ENCODE results near the gene MAG.
A peak's percentile ranks its signal among the peaks of the same experiment; 100 is the strongest.

The MAG gene

DNA sequence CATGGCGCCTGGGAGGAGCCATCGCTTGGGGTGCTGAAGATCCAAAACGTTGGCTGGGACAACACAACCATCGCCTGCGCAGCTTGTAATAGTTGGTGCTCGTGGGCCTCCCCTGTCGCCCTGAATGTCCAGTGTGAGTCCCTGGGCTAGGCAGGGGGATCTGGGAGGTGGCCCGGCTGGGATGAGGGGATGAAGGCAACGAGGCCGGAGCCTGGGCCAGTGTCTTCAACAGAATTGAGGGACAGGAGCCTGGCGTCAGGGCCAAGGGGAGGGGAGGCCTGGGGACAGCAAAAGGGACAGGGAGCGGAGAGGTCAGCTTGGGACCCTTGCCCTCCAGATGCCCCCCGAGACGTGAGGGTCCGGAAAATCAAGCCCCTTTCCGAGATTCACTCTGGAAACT, 49.0 kb downstream of the MAG start:
- FAIRE-seq: no peak
- no peak for DNase-seq (ENCODE audit: low spot score)

DNA sequence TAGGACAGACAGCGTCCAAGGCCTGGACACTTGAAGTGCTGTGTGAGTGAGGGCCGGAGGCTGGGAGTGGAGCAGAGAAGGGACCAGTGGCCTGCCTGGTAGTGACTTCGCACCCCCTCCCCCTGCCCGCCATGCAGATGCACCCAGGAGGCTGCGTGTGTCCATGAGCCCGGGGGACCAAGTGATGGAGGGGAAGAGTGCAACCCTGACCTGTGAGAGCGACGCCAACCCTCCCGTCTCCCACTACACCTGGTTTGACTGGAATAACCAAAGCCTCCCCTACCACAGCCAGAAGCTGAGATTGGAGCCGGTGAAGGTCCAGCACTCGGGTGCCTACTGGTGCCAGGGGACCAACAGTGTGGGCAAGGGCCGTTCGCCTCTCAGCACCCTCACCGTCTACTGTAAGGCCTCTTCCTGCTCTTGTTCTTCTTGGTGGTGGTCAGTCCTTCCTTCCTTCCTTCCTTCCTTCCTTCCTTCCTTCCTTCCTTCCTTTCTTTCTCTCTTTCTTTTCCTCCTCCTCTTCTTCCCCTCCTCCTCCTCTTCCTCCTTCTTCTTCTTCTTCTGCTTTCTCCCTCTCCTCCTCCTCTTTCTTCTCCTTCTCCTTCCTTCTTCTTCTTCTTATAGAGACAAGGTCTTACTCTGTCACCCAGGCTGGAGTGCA, 49.7 kb downstream of the MAG start:
- DNase-seq (ENCODE audit: low spot score): no peak
- no peak for FAIRE-seq

DNA sequence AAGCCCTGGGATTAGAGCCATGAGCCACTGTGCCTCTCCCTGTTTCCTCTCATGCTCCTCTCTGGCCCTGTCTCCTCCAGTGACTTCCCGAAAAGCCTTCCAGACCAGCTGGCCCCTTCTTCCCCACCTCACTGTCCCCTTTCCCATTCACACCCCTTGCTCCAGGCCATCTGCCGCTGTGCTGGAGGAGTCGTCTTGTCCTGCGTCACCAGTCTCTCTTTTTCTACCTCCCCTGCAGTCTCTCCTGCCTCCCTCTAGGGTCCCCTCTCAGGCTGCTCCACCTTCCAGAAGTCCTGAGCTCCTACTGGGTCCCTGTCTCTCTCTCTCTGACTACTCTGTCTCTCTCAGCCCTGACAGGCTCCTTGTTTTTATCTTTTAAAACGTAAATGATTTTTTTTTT, 50.5 kb downstream of the MAG start:
- FAIRE-seq: no peak
- DNase-seq (ENCODE audit: low spot score): no peak

DNA sequence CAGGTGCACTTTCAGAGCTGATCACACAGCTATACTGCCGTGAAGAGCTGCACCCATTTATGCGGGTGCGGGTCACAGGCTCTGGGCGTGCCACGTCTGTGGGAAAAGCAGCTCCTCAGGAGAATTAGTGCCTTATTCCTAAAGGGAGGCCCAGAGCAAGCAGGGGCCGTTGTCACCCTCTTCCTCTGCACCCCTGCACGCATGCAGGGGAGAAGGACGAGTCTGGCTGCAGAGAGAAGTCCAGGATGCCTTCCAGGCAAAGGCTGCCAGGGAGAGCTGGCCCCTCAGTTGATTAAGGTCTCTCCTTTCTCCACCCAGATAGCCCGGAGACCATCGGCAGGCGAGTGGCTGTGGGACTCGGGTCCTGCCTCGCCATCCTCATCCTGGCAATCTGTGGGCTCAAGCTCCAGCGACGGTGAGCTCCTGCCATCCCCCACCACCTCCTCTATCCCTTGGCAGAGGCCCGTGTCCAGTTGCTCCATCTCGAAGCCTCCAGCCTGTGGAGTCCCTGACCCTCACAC, 52.6 kb downstream of the MAG start:
- DNase-seq (ENCODE audit: low spot score): no peak
- FAIRE-seq: no peak

DNA sequence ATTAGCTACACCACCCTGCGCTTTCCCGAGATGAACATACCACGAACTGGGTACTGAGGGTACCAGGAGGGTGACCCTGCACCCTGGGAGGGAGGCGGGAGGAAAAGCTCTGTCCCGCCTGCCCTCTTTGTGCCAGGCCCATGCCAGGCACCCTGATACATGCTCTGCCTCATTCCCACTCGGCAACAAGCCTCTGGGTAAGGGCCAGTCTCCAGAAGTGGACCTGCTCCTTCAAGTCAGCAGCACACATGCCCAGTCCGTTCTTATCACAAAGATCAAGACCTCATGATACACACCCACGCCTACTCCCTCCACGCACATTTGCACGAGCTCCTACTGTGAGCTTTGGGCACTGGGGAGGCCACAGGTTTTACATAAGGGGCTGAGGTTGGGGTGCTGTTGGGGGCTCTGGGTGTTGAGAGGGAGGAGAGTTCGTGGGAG, 53.7 kb downstream of the MAG start:
- no peak for DNase-seq (ENCODE audit: low spot score)
- no peak for FAIRE-seq

DNA sequence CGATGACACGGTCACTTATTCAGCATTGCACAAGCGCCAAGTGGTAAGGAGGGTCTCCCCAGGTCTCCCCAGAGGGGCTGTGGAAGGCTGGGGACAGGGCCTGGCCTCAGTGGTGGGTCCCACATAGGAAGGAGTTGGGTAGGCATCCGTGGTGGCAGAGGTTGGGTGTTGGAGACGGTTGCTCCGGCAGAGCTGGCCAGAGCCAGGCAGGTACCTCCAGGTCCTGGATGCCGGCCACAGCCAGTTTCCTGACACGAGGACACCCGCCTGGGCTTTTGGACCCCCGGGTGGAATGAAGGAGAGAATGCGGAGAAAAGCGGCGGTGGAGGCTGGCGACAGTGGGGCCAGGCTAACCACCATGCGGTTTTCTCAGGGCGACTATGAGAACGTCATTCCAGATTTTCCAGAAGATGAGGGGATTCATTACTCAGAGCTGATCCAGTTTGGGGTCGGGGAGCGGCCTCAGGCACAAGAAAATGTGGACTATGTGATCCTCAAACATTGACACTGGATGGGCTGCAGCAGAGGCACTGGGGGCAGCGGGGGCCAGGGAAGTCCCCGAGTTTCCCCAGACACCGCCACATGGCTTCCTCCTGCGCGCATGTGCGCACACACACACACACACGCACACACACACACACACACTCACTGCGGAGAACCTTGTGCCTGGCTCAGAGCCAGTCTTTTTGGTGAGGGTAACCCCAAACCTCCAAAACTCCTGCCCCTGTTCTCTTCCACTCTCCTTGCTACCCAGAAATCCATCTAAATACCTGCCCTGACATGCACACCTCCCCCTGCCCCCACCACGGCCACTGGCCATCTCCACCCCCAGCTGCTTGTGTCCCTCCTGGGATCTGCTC, 54.5 kb downstream of the MAG start:
- FAIRE-seq: no peak
- DNase-seq (ENCODE audit: low spot score): no peak

DNA sequence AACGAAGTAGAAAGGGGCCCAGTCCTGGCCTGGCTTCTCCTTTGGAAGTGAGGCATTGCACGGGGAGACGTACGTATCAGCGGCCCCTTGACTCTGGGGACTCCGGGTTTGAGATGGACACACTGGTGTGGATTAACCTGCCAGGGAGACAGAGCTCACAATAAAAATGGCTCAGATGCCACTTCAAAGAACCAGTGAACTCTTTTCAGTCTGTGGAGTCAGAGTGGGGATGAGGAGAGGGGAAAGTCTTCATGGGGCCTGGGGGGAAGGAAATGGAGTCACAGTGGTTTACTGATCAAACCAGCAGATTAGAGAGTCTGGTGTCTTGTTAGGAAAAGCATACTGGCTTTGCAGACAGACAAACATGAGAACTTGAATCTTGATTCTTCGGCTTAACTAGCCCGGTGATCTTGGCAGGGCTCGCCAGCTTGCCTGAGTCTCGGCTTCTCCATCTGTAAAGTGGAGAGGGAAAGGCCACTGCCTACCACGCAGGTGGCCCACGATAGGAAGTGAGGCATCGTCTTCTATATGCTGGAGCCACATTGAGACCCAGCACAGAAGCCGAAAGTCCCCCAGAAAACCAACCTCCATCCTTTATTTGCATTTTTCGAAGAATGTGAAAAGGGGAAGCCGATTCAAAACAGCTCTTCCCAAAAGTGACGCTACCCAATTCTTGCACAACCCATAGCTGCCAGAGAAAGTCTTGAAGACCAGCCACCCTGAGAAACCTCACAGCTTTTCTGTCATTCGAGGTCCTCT, 55.4 kb downstream of the MAG start, which contains the start of gene FFAR1:
Gene FFAR1, plus strand, starts transcription at position 732 of the 759 bp plus-strand sequence. CDS start 3,650 bp downstream, outside the sequence.
- no peak for DNase-seq (ENCODE audit: low spot score)
- no peak for FAIRE-seq

DNA sequence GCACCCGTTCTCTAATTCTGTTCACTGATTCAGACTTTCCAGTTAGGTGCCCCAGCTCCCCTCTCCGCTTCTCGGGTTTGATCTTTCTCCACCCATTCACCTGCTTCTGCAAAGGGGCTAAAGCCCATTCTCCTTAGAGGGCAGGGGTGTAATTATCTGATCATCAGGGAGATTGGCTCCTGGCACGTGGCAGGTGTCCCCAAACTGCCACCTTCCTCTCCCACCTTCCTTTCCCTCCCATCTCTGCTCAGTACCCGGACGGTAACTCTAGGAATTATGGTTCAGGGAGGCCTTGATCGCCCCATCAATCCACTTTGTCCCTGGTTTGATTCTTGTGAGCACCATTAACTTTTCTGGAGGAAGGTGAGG, 56.0 kb downstream of the MAG start:
- FAIRE-seq (no peak), DNase-seq (ENCODE audit: low spot score) (no peak)

DNA sequence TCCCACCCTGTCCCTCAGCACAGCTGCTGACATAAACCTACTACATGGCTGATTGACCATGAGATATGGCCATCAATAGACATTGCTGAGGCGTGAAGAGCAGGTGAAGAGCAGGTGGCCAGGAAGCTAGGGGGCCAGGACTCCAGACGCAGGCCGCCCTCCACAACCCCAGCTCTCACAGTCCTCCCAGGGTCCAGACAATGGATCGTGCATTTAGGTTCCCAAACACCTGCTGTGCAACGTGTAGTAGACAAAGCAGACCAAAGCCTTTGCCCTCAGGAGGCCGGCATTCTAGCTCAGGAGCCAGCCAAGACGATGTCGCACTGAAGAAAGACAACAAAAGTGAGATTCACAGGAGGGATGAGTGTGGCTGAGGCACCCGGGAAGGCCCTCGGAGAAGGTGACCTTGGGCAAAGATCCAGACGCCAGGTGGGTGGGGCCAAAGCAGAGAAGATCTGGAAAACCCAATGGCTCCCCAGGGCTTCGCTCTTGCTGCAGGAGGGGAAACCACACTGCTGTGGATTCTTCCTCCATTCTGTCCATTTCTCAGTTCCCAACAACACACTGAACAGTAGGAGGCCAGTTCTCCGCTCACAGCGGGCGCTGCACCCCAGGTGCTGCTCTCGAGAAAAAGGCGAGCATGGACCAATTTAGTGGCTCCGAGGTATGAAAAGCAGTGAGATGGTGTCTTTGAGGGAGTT, 57.1 kb downstream of the MAG start:
- FAIRE-seq (no peak), DNase-seq (ENCODE audit: low spot score) (no peak)

DNA sequence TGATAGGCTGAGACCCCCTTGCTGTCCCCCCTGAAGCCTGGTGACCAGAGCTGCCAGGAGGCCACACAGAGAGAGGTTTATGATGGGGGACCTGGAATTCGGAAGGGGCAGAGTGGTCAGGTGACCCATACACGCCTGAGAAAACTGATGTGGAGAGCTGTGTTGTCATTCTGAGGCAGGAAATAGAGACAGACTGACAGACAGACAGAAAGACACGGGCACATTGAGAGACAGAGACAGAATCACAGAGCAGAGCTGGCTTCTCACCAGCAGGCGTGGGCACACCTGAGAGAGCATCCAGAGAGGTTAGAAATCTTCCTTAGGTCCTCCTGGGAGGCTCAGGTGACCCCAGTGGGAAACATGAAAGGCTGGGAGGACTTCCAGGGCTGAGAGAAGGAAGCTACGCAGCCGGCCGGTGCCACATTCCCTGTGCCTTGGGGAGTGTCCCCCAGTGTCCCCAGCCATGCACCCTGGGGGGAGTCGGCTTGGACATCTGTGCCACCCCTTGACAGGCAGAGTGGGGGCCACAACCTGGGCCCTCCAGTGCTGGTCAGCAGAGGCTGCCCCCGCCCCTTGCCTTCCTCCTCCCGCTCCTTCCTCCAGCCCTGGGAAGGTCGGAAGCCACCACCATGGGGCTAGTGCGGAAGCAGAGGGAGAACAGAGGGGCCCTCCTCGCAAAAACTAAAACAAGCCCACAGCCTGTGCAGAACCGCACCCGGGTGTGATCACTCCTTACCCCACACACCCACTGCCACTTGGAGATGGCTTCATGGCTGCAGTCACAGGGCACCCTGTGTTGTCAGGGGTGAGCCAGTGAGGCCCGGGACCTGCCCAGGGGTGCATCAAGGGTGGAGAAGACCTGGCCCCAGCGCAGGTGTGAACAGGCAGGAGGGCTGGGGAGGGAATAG, 57.9 kb downstream of the MAG start:
- FAIRE-seq: peak; percentile 9
- DNase-seq (ENCODE audit: low spot score): no peak

DNA sequence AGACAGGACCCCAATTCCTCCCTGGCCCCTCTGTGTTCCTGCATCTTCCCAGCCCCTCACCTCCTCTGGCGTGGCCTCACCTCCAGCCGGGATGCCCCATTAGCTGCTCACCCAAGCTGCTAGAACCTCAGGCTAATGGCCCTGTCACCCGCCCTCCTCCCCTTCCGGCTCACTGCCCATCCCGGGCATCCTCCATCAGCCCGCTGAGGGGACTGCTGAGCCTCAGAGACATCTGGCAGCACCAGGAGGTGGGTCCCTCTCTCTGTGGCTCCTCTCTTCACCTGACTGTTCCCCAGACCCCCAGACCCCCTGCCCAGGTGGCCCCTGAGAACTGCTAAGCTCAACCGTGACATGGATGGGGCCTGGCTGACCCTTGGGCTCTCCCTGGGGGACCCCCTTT, 58.6 kb downstream of the MAG start:
- DNase-seq (ENCODE audit: low spot score): no peak
- FAIRE-seq: no peak

DNA sequence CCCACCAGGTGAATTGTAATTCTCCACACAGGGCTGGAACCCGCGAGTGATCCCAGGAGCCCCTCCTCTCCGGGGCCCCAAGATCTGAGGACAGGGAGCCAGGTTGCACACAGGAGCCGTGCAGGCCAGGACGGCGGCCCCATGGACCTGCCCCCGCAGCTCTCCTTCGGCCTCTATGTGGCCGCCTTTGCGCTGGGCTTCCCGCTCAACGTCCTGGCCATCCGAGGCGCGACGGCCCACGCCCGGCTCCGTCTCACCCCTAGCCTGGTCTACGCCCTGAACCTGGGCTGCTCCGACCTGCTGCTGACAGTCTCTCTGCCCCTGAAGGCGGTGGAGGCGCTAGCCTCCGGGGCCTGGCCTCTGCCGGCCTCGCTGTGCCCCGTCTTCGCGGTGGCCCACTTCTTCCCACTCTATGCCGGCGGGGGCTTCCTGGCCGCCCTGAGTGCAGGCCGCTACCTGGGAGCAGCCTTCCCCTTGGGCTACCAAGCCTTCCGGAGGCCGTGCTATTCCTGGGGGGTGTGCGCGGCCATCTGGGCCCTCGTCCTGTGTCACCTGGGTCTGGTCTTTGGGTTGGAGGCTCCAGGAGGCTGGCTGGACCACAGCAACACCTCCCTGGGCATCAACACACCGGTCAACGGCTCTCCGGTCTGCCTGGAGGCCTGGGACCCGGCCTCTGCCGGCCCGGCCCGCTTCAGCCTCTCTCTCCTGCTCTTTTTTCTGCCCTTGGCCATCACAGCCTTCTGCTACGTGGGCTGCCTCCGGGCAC, 59.6 kb downstream of the MAG start:
- DNase-seq (ENCODE audit: low spot score) (no peak), FAIRE-seq (no peak)

DNA sequence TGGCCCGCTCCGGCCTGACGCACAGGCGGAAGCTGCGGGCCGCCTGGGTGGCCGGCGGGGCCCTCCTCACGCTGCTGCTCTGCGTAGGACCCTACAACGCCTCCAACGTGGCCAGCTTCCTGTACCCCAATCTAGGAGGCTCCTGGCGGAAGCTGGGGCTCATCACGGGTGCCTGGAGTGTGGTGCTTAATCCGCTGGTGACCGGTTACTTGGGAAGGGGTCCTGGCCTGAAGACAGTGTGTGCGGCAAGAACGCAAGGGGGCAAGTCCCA, 60.2 kb downstream of the MAG start:
- FAIRE-seq (no peak), DNase-seq (ENCODE audit: low spot score) (no peak)

DNA sequence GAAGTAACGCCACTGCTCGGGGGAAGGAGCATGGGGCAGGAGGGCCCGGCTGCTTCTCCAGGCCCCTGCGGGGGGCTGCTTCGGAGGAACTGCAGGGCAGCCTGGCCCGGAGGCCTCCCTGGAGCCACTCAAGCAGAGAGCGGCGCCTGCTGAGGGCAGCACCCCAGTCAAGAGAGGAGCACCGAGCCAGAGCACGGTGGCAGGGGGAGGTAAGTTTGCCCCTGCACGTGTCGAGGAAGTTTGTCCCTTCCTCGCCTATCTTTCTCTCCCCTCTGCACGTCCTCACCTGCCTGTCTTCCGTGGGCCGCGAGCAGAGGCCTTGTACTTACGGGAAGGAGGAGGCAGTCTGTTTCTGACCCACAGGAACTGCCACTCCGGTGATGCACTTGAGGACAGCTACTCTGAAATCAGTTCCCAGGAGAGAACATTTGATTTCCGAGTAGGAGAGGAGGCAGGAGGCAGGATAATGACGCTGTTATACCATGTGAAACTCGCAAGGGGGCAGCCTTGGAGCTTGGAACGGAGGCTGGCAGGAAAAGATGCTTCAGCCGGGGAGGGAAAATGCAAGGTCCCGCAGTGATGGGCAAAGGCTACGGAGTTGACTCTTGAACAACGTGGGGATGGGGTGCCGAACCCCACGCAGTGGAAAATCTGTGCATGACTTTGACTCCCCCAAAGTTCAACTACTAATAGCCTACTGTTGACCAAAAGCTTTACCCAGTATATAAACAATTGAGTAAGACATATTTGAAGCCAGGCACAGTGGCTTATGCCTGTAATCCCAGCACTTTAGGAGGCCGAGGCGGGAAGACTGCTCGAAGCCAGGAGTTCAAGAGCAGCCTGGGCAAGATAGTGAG, 60.7 kb downstream of the MAG start:
- FAIRE-seq (peak; percentile 75), DNase-seq (ENCODE audit: low spot score) (peak; percentile 89)

DNA sequence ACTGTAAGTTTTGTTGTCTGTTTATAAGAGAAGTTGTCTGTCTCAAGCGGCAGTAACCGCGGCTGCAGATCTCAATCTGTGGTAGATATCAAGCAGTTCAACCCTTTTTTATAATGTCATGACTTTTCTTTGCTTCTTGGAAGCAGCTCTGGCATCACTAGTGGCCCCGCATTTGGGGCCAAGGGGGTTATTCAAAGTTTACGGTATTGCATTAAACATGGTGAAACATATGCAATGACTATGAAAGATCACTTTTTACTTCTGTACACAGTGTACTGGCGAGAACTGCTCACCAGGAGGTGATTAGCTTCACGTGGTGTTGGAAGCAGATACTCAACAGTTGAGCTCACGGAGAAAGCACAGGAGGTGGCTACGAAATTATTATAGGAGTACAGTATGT, 61.7 kb downstream of the MAG start:
- no peak for FAIRE-seq

DNA sequence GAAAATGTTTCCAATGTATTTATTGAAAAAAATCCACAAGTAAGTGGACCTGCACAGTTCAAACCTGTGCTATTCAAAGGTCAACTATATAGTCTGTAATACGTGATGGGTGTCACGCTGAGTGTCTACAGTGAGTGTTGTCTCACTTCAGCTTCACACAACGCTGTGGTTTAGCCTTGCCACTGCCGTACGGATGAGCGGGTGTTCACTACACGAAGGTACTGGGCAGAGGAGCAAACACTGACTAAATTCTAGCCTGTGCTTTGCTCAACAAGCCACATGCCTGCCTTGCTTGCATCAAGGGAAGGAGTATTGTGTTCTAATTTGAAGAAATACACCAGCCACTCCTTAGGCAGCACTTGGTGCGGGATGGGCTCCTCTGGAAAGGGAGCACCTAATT, 62.9 kb downstream of the MAG start:
- FAIRE-seq: no peak
- DNase-seq (ENCODE audit: low spot score): no peak

More for the DNA sequence above, 61.7 kb downstream of the MAG start:
- DNase-seq (ENCODE audit: low spot score): no peak

DNA sequence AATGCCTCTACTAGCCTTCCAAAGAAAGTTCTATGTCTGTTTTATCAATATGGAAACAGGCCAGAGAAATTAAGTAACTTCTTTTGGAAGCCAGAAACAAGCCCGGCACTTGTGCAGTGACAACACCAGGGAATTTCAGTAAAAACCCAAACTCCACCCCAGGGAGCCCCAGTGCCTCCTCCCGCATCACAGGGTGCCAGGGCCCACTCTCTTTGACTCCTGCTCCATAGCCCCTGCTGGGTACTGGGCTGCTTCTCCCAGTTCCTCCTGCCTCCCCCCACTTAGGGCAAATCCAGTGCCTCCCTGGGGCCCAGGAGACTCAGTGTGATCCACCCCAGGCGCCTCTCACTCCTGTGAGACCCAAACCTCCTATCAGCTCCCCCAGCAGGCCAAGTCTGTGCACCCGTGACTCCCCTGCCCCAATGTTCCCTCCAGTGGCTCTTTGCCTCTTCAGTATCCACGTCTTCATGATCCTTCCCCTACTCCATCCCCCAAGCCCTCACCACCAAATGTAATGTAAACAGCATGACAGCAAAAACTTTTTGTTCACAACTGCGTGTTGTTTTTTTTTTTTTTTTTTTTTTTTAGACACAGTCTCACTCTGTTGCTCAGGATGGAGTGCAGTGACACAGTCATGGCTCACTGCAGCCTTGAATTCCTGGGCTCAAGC, 64.0 kb downstream of the MAG start:
- no peak for DNase-seq (ENCODE audit: low spot score)
- FAIRE-seq: no peak

DNA sequence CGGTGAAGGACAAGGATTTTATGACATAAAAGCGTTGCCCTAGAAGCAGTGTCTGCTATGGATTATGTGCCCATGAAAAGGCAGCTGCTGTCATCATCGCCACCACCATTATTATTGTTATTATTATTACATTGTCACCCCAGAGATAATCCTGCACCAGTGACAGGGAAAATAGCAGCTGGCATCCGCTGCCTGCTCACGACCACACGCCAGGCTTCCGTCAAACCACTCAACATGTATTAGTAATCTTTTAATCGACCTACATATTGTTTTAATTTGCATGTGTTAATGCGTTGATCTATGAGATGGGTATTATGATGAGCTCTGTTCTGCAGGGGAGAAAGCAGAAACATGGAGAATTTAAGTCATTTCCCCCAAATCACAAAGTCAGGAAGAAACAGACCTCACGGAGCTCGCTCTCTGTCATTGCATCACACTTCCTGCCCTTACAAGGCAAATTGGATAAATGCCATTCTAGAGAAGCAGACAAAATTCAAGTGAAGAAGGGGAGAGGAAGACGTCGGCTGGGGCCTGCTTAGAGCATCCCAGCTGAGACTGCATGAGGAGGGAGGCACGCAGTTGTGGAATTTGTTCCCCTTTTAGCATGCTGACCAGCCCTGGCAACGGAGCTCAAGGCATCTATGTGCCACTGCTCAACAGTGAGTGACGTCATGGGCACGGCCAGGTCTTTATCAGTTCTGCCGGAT, 66.1 kb downstream of the MAG start, which contains the start of gene FFAR3:
Gene FFAR3, plus strand, starts transcription at position 594 of the 707 bp plus-strand sequence. CDS start 431 bp downstream, outside the sequence.
- FAIRE-seq: no peak
- no peak for DNase-seq (ENCODE audit: low spot score)
